GM12873 (cell line): ENCODE data around the gene JAKMIP1.

ENCODE experiments used
- TF ChIP-seq, protein P1 (sequence below): IDR thresholded peaks from 2 replicates; pipeline ENCODE4 v1.5.1; 2012; ENCODE audit warnings: low read depth, mild to moderate bottlenecking, moderate library complexity, low read length, control low read depth; ENCODE audit not compliant: insufficient read depth; ENCODE audit errors: missing control alignments

Gene JAKMIP1

DNA sequence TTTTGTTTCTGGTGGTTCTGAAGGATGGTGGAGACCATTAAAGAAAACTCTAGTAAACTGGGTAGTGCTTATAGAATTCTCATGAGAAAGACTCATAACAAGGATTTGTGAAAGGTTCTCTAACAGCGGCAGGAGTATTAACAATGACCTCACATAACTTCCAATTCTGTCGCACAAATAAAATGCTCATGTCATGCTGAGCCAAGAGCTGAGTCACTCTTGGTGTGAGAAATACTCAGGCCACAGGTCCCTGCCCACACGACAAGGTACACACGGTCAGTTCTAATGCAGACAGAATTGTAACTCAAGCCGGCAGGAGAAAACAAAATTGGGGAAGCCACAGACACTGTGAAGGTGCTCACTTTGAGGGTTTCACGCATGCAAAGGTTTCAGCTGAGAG lies 147.7 kb downstream of the JAKMIP1 start:
- TF ChIP-seq, protein P1, sequence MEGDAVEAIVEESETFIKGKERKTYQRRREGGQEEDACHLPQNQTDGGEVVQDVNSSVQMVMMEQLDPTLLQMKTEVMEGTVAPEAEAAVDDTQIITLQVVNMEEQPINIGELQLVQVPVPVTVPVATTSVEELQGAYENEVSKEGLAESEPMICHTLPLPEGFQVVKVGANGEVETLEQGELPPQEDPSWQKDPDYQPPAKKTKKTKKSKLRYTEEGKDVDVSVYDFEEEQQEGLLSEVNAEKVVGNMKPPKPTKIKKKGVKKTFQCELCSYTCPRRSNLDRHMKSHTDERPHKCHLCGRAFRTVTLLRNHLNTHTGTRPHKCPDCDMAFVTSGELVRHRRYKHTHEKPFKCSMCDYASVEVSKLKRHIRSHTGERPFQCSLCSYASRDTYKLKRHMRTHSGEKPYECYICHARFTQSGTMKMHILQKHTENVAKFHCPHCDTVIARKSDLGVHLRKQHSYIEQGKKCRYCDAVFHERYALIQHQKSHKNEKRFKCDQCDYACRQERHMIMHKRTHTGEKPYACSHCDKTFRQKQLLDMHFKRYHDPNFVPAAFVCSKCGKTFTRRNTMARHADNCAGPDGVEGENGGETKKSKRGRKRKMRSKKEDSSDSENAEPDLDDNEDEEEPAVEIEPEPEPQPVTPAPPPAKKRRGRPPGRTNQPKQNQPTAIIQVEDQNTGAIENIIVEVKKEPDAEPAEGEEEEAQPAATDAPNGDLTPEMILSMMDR: no peak

DNA sequence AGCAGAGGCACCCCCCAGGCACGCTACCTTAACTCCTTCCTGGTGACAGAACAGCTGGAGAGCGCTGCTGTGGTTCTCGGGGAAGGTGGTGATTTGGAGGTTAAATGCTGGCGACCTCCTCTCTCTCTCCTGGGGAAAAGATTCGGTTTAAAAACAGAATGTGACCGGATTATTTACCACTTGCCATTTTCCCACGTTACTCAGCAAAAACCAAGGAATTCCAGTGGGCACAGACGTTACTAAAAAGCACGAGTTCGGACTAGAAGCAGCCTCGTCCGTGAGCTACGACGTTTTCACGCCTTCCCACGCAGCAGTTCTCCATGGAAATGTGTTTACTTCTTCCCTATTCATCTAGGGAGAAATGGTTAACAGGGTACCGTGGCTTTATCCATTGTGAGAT lies 149.8 kb downstream of the JAKMIP1 start:
- TF ChIP-seq, protein P1: no peak

DNA sequence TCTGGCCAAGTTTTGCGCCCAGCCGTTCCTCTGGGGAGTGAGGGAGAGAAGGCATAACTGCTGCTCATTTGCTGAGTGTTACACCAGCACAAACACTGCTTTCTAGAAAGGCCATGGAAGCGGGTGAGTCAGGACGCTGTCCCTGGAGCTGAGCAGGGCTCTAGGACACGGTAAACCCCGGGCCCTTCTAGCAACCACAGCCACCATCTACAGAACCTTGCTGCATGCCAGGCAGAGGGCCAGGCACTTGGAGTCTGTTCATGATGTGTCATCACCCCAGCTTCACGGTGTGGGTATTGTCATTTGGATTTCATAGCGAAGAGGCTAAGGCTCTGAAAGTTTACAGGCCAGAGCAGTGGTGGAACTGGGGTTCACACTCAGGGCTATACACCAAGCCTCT lies 150.4 kb downstream of the JAKMIP1 start:
- TF ChIP-seq, protein P1: no peak

DNA sequence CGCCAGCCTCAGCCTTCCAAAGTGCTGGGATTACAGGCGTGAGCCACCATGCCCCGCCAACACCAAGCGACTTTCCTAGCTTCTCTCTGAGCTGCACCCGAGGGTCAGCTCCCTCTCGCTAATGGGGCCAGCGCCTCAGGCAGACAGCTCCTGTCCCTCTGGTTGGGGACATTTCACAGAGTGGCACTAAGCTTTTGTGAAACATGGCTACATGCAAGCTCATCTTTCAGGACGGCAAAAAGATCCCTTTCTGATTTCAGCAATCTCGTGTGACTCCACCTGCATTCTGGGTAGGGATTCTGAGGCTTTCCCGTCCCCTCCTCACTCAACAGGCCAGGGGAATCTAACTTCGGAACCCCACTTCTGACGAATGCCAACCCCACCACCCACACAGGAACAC lies 151.1 kb downstream of the JAKMIP1 start:
- TF ChIP-seq, protein P1: no peak

DNA sequence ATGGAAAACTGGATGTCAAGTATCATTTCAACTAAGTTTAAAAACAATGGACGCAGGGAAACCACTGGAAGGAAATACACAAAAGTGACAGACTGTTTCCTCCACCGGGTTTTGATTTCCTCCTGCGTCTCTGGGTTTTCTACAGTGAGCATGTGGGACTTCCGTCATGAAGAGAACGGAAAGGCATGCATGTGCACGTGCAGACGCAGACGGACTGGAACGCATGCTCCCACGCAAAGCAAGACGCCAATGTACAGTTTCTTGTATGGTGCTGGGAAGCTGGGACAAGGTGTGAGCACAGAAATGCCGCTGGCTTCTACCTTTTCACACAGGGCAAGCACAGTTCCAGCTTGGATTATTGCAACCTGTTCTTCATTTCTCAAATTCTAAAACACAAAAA lies 151.8 kb downstream of the JAKMIP1 start:
- TF ChIP-seq, protein P1: no peak

DNA sequence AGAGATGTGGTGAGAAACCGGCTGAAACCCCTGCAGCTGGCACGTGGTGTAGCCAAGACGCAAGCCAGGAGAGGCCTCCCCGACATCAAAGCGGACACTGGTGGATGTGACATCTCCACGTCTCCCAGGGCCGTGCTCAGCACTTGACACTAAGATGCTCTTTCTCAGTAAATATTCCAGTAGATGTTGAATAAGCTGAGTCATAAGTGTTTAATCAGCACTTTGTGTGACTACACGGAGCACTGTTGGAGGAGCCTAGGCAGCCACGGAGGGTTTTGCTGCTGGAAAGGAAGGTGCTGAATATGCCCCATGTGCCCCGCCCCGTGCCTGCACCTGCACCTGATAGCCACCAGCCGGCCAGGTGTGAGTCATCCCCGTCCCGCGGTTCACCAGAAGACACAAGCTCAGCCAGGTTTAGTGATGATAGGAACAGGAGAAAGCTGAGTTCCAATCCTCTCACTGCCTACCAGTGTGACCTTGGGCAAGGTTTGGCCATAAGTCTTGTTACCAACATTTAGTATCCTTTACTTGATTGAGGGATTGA lies 153.1 kb downstream of the JAKMIP1 start:
- TF ChIP-seq, protein P1: no peak

DNA sequence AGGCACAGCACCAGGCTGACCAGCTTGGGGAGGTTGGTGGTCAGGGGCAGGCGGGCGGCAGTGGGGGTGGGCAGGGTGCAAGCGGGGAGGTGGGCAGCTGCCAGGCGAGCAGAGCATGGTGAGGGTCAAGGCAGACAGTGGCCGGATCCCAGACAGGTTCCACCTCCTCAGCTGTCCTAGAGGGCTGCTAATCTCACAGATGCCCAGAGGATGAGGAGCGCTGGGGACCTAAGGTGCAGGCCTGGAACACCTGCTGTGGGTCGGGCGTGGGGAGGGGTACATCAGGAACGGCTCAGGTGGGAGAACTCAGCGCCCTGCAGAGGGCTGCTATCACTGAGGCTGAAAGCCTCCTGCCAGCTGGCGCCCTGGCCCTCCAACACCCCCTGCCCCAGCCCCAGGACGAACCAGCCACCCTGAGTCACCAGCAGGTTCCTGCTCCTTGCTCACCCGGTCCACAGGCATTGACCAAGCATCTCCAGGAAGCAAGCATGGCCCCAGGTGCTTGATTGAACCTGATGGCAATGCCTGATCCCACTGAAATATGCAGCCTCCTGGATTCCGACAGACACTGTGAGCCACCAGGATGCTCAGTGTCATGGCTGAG lies 153.7 kb downstream of the JAKMIP1 start:
- TF ChIP-seq, protein P1: no peak
